H9 (cell line): ENCODE results near the gene NAMPT. TPM values are rescaled to one million over a fixed set of nuclear protein-coding genes. Genes with fewer than 3 reads are reported as not detected.

Source experiments
- DNase-seq: peaks from one replicate; pipeline ENCODE4 v3.0.0-alpha.2; 2017
- H2AFZ ChIP-seq: one replicate; pipeline ENCODE4 v1.6.1; 2013; ENCODE audit warnings: mild to moderate bottlenecking, low read length, control low read depth, moderate library complexity
- H2AK5ac ChIP-seq: 2 replicates; pipeline ENCODE4 v1.6.1; 2013; ENCODE audit warnings: low read length, control low read depth, mixed read lengths; ENCODE audit not compliant: insufficient read length
- H2BK120ac ChIP-seq: one replicate; pipeline ENCODE4 v1.6.1; 2013; ENCODE audit warnings: low read depth, mild to moderate bottlenecking, low read length, control low read depth, inconsistent platforms; ENCODE audit not compliant: poor library complexity, severe bottlenecking
- H2BK12ac ChIP-seq: 2 replicates; pipeline ENCODE4 v1.6.1; 2013; ENCODE audit warnings: low read length, control low read depth, mixed read lengths, low read depth; ENCODE audit not compliant: insufficient read length
- H2BK15ac ChIP-seq: 2 replicates; pipeline ENCODE4 v1.6.1; 2013; ENCODE audit warnings: low read depth, low read length, control low read depth
- H2BK20ac ChIP-seq: one replicate; pipeline ENCODE4 v1.6.1; 2013; ENCODE audit warnings: low read depth, mild to moderate bottlenecking, low read length, control low read depth, inconsistent platforms; ENCODE audit not compliant: poor library complexity, severe bottlenecking
- H2BK5ac ChIP-seq: 2 replicates; pipeline ENCODE4 v1.6.1; 2013; ENCODE audit warnings: low read length, control low read depth, mixed read lengths; ENCODE audit not compliant: insufficient read length
- H3K14ac ChIP-seq: 2 replicates; pipeline ENCODE4 v1.6.1; 2013; ENCODE audit warnings: low read length, control low read depth; ENCODE audit not compliant: insufficient read depth
- H3K18ac ChIP-seq: 2 replicates; pipeline ENCODE4 v1.6.1; 2013; ENCODE audit warnings: low read depth, mild to moderate bottlenecking, mixed read lengths, low read length, control low read depth; ENCODE audit not compliant: insufficient read length
- H3K23ac ChIP-seq: 2 replicates; pipeline ENCODE4 v1.6.1; 2013; ENCODE audit warnings: low read length, control low read depth, mixed read lengths, low read depth; ENCODE audit not compliant: insufficient read length
- H3K23me2 ChIP-seq: 2 replicates; pipeline ENCODE4 v1.6.1; 2013; ENCODE audit warnings: low read depth, mild to moderate bottlenecking, mixed read lengths, low read length, control low read depth; ENCODE audit not compliant: insufficient read length, poor library complexity, severe bottlenecking
- H3K27ac ChIP-seq: 2 replicates; pipeline ENCODE4 v1.5.1; 2013; ENCODE audit warnings: low read length, control low read depth, mixed read lengths, low read depth; ENCODE audit not compliant: insufficient read length
- H3K27me3 ChIP-seq: 2 replicates; pipeline ENCODE4 v1.6.1; 2013; ENCODE audit warnings: low read length, control low read depth, inconsistent platforms; ENCODE audit not compliant: insufficient read depth
- H3K4ac ChIP-seq: 2 replicates; pipeline ENCODE4 v1.6.1; 2013; ENCODE audit warnings: low read depth, mild to moderate bottlenecking, control low read depth, inconsistent platforms, low read length, moderate library complexity
- H3K4me1 ChIP-seq: 2 replicates; pipeline ENCODE4 v1.6.1; 2013; ENCODE audit warnings: low read length, control low read depth, inconsistent platforms; ENCODE audit not compliant: insufficient read depth
- H3K4me2 ChIP-seq: 2 replicates; pipeline ENCODE4 v1.6.1; 2013; ENCODE audit warnings: low read length, control low read depth, mixed read lengths; ENCODE audit not compliant: insufficient read length, insufficient read depth
- H3K56ac ChIP-seq: 2 replicates; pipeline ENCODE4 v1.6.1; 2013; ENCODE audit warnings: low read depth, mild to moderate bottlenecking, mixed read lengths, low read length, control low read depth; ENCODE audit not compliant: insufficient read length
- H3K79me1 ChIP-seq: 2 replicates; pipeline ENCODE4 v1.6.1; 2013; ENCODE audit warnings: low read depth, mild to moderate bottlenecking, moderate library complexity, low read length, control low read depth, inconsistent platforms; ENCODE audit not compliant: insufficient read depth, poor library complexity, severe bottlenecking
- H3K79me2 ChIP-seq: 2 replicates; pipeline ENCODE4 v1.6.1; 2013; ENCODE audit warnings: low read length, control low read depth, inconsistent platforms; ENCODE audit not compliant: insufficient read depth
- H3K9ac ChIP-seq: 2 replicates; pipeline ENCODE4 v1.6.1; 2013; ENCODE audit warnings: low read length, control low read depth, mixed read lengths; ENCODE audit not compliant: insufficient read length; ENCODE audit errors: extremely low read depth
- H3K9me3 ChIP-seq: one replicate; pipeline ENCODE4 v1.6.1; 2013; ENCODE audit warnings: low read depth, low read length, inconsistent platforms; ENCODE audit not compliant: control insufficient read depth
- H3T11ph ChIP-seq: one replicate; pipeline ENCODE4 v1.6.1; 2013; ENCODE audit warnings: mild to moderate bottlenecking, low read length, control low read depth, inconsistent platforms
- H4K20me1 ChIP-seq: one replicate; pipeline ENCODE4 v1.6.1; 2013; ENCODE audit not compliant: control insufficient read depth, insufficient read length, insufficient read depth
- H4K5ac ChIP-seq: 2 replicates; pipeline ENCODE4 v1.6.1; 2013; ENCODE audit warnings: low read depth, mild to moderate bottlenecking, mixed read lengths, low read length, control low read depth; ENCODE audit not compliant: insufficient read length
- H4K8ac ChIP-seq: replicated peaks from 2 replicates; pipeline ENCODE4 v1.6.1; 2013; ENCODE audit warnings: low read length, control low read depth, mixed read lengths, low read depth; ENCODE audit not compliant: insufficient read length
- H4K91ac ChIP-seq: 2 replicates; pipeline ENCODE4 v1.6.1; 2013; ENCODE audit warnings: low read depth, mild to moderate bottlenecking, moderate library complexity, mixed read lengths, low read length, control low read depth; ENCODE audit not compliant: insufficient read length
- H3K27ac Mint-ChIP-seq, 3 experiments: 2 replicates in 2 of 3; 3 replicates in 1 of 3; pipeline ENCODE4 v1.8.0; 2020 to 2021; ENCODE audit warnings: mixed read lengths in 3 of 3, mild to moderate bottlenecking in 1 of 3, moderate library complexity in 1 of 3
- H3K27me3 Mint-ChIP-seq: 2 replicates; pipeline ENCODE4 v1.8.0; 2021; ENCODE audit warnings: low read depth, mild to moderate bottlenecking, moderate library complexity, mixed read lengths
- H3K36me3 Mint-ChIP-seq, 3 experiments: 2 replicates in 2 of 3; 3 replicates in 1 of 3; pipeline ENCODE4 v1.8.0; 2020 to 2021; ENCODE audit warnings: low read depth in 3 of 3, mixed read lengths in 3 of 3; ENCODE audit not compliant: insufficient read depth in 1 of 3
- H3K4me1 Mint-ChIP-seq, 2 experiments: 2 replicates each; pipeline ENCODE4 v1.8.0; 2020; ENCODE audit warnings: mixed read lengths in 2 of 2
- H3K4me3 Mint-ChIP-seq, 2 experiments: 2 replicates in 1 of 2; 3 replicates in 1 of 2; pipeline ENCODE4 v1.8.0; 2020 to 2021; ENCODE audit warnings: mild to moderate bottlenecking in 2 of 2, mixed read lengths in 2 of 2, moderate library complexity in 1 of 2
- H3K9me3 Mint-ChIP-seq, 2 experiments: 2 replicates in 1 of 2; 3 replicates in 1 of 2; pipeline ENCODE4 v1.8.0; 2020; ENCODE audit warnings: mild to moderate bottlenecking in 2 of 2, mixed read lengths in 2 of 2, moderate library complexity in 1 of 2
- CTCF ChIP-seq: fragments of 200-600 bp; sonication (generic); conservative IDR thresholded peaks from 3 replicates; pipeline ENCODE4 v1.8.0; 2021; ENCODE audit warnings: antibody characterized with exemption, mild to moderate bottlenecking
- WGBS: extraction: QIAGEN DNeasy Blood & Tissue Kit; methylation state at CpG from one replicate; pipeline ENCODE4 v1.1.7; 2013; ENCODE audit warnings: missing lambda C conversion rate, low lambda C conversion rate, mixed read lengths; ENCODE audit not compliant: insufficient read length; ENCODE audit errors: extremely low coverage; 5-methylcytosine and 5-hydroxymethylcytosine counted together
- total RNA-seq: library from RNA; stranded (reverse); gene quantifications from 2 replicates; pipeline ENCODE4 v1.2.1, GENCODE V29; 2021

The NAMPT gene
- total RNA-seq, 1 experiment from 2014 or later, result 83.5 TPM

DNA sequence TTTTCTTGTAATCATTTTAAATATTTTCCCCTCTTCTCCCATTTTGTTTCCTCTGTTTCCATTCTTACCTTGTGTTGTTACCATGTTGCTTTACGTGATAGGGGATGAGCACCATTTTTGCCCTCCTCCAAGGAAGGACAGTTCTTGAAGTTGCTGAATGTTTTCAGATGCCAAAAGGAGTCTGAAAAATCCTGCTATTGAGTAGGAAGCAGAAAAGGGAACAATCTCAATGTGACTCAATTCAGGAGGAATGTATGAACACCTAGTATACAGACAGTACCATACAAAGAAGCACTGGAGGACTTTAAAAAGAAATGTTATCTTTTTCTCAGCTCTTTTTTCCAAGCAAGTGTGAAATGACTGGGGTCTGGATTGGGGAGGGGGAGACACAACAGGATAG lies 5.1 kb upstream of the NAMPT start:
- no peak overlapping the region for H2AFZ ChIP-seq
- H2AK5ac ChIP-seq, result no peak overlapping the region
- Mint-ChIP-seq H3K9me3 (peaks cover 10 to 17% of the 10 kb centered on the region in 2 experiments), H3K27ac (no peak overlapping the region), H3K4me3 (no peak overlapping the region), H3K27me3 (peaks cover 3% of the 10 kb centered on the region; the same call in 1 of the 2 replicates), H3K4me1 (peaks cover 5 to 8% of the 10 kb centered on the region in 2 experiments), H3K36me3 (peaks cover 0 to 7% (median 6%) of the 10 kb centered on the region in 3 experiments; a peak in 4 of 7 replicates)
- no peak overlapping the region for H3K4ac ChIP-seq
- no peak overlapping the region for H3K18ac ChIP-seq
- DNase-seq, result no peak
- H3T11ph ChIP-seq, result no peak overlapping the region
- no peaks in the 10 kb centered on the region; the same call in 1 of the 2 replicates for H3K4me1 ChIP-seq
- no peak overlapping the region for H2BK20ac ChIP-seq
- no peak overlapping the region for H3K23ac ChIP-seq
- no peak overlapping the region for H3K56ac ChIP-seq
- no peaks in the 10 kb centered on the region for H3K79me2 ChIP-seq
- no peak overlapping the region for H3K14ac ChIP-seq
- no peak for TF ChIP-seq CTCF
- H2BK15ac ChIP-seq, result no peak overlapping the region
- H2BK5ac ChIP-seq, result no peak overlapping the region
- no CpG with 5 or more reads among the region's 1 CpG for WGBS
- no peaks in the 10 kb centered on the region for H3K9me3 ChIP-seq
- H3K4me2 ChIP-seq, result no peak overlapping the region
- no peak overlapping the region for H4K91ac ChIP-seq
- no peaks in the 10 kb centered on the region for H4K20me1 ChIP-seq
- no peak overlapping the region for H3K9ac ChIP-seq
- H3K79me1 ChIP-seq, result no peaks in the 10 kb centered on the region
- no peaks in the 10 kb centered on the region for H3K27me3 ChIP-seq
- no peak overlapping the region for H2BK120ac ChIP-seq
- H3K27ac ChIP-seq, result no peak overlapping the region
- H2BK12ac ChIP-seq, result no peak overlapping the region
- H3K23me2 ChIP-seq, result peaks cover 7% of the 10 kb centered on the region
- H4K5ac ChIP-seq, result no peak overlapping the region
- H4K8ac ChIP-seq, result no peak overlapping the region
